ENCODE measurements around the gene SPOCK1.
"Not testable (repeated sequence)": the region's sequence is repeated elsewhere in the genome, so short reads cannot be mapped to it uniquely, and the experiment has no call there.

Gene SPOCK1

DNA sequence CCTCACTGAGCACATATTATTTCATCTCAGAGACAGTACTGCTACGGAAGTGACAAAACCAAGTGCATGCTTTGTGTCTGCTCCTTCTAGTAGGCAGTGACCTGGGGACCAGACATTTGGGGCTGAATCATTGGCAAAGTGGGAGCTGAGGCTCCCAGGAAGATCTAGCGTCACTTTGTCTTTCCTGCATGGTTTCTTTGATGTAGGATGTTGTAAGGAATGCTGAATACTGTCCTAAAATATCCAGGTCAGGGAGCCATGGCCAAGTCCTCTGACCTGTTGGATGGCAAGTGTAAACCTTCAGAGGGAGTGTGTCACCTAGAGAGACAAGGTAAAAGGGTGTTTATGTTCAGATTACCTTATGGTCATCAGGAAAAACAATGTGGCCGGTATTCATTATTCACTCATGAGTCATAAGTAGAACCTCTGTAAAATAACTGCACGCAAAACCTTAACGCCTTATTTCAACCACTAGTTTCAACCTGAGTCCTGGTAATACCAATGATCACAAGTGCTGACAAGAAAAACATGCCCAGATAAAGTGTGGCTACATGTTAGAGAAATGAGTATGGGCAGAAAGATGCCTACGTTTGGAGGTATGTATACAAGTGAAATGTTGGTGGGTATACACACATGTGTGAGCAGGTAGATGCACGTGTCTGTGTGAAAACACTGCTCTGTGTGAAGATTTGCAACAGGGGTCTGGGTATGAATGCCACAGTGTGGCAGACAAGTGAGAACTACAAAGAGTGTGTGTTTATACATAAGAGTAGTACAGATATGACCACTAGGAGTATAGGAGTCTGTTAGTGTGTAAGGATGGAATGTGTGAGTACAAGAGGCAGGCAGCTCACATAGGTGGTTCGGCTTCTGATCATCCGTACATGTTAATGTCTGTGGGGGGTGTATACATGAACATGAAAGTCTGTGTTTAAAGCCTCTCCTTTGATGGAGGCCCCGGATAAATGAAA is 263.9 kb downstream of the SPOCK1 start:
- TF ChIP-seq, protein P1, sequence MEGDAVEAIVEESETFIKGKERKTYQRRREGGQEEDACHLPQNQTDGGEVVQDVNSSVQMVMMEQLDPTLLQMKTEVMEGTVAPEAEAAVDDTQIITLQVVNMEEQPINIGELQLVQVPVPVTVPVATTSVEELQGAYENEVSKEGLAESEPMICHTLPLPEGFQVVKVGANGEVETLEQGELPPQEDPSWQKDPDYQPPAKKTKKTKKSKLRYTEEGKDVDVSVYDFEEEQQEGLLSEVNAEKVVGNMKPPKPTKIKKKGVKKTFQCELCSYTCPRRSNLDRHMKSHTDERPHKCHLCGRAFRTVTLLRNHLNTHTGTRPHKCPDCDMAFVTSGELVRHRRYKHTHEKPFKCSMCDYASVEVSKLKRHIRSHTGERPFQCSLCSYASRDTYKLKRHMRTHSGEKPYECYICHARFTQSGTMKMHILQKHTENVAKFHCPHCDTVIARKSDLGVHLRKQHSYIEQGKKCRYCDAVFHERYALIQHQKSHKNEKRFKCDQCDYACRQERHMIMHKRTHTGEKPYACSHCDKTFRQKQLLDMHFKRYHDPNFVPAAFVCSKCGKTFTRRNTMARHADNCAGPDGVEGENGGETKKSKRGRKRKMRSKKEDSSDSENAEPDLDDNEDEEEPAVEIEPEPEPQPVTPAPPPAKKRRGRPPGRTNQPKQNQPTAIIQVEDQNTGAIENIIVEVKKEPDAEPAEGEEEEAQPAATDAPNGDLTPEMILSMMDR (conservative IDR thresholded peaks at IDR 0.05; ENCODE audit: low read depth, low read length): no peak
- DNase-seq (ENCODE audit: low read depth): no peak
- H3K4me3 ChIP-seq (ENCODE audit: low read length): no peak overlapping the region

DNA sequence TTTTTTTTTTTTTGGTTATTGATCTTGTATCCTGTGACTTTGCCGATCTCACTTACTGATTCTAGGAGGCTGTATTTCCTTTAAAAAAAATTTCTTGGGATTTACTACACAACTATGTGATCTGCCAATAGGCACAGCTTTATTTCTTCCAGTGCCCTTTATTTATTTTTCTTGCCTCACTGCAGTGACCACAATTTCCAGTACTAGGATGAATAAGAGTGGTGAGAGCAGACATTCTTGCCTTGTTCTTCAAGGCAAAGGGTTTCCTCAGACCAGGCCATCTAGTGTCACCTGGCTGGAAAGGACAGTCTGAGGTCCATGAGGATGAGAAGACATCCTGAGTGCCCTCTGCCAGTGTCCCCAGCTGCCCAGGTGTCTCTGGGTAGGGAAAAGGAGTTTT is 265.4 kb downstream of the SPOCK1 start:
- TF ChIP-seq, protein P1 (conservative IDR thresholded peaks at IDR 0.05; ENCODE audit: low read depth, low read length): no peak
- DNase-seq (ENCODE audit: low read depth): no peak
- no peak overlapping the region for H3K4me3 ChIP-seq (ENCODE audit: low read length)

DNA sequence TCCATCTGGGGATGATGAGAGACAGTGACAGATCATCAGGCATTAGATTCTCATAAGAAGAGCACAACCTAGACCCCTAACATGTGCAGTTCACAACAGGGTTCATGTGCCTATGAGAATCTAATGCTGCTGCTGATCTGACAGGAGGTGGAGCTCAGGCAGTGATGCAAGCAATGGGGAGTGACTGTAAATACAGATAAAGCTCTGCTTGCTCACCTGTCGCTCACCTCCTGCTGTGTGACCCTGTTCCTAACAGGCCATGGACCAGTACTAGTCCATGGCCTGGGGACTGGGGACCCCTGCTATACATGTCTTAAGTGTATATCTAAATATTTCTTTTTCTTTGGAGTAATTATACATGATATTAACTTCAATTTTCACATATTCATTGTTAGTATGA is 265.8 kb downstream of the SPOCK1 start:
- DNase-seq (ENCODE audit: low read depth); H3K4me3 ChIP-seq (ENCODE audit: low read length): not testable (repeated sequence)

DNA sequence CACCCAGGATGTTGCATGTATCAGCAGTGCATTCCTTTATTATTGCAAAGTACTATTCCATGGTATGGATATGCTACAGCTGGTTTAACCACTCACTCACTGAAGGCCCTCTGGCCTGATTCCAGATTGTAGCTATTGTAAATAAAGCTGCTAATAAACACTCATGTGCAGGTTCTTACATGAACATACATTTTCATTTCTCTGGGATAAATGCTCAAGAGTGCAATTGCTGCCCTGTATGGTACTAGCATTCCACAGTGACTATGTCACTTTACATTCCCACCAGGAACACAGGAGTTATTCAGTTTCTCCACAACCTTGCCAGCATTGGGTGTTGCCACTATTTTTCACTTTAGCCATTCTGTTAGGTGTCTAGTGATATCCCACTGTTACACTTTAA is 267.6 kb downstream of the SPOCK1 start:
- TF ChIP-seq, protein P1 (conservative IDR thresholded peaks at IDR 0.05; ENCODE audit: low read depth, low read length): no peak

DNA sequence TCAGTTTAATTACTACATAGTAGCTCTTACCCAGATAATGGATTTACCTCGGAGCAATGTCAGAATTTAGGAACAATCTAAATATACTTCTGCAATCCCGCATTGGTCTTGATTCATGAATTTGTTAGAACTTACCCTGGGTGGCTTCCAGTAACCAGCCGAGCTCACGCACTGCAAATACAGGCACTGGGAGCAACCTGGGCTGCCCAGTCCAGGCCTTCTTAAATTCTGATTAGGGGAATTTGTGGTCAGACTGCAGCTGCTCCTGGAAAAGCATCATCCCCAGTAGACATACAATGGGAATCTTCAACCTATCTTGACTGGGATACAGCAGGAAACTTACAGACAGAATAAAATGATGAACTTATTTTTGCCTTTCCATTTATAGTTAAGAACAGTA is 270.3 kb downstream of the SPOCK1 start:
- H3K4me3 ChIP-seq (ENCODE audit: low read length): no peak overlapping the region
- TF ChIP-seq, protein P1 (conservative IDR thresholded peaks at IDR 0.05; ENCODE audit: low read depth, low read length): no peak
- DNase-seq (ENCODE audit: low read depth): no peak

More for the DNA sequence above, 267.6 kb downstream of the SPOCK1 start:
- DNase-seq (ENCODE audit: low read depth): no peak
- no peak overlapping the region for H3K4me3 ChIP-seq (ENCODE audit: low read length)

DNA sequence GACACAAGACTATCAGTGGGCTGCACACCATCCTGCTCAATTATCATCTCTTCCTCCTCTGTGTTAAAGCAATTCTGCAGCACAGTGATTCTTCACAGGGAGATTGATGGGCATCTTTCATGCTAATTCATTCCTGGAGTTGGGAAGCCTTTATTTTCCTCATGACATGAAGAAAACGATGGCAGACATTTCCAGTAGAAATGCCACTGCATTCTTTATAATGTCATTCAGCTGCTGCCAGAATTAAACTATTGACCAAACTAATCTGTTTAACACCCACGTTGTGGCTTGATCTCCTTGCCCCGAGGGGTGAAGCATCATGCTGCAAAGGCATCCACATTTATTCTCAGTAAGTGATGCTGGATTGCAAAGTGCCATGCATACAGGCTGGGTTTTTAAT is 273.0 kb downstream of the SPOCK1 start:
- no peak for DNase-seq (ENCODE audit: low read depth)
- H3K4me3 ChIP-seq (ENCODE audit: low read length): no peak overlapping the region
- TF ChIP-seq, protein P1 (conservative IDR thresholded peaks at IDR 0.05; ENCODE audit: low read depth, low read length): no peak

DNA sequence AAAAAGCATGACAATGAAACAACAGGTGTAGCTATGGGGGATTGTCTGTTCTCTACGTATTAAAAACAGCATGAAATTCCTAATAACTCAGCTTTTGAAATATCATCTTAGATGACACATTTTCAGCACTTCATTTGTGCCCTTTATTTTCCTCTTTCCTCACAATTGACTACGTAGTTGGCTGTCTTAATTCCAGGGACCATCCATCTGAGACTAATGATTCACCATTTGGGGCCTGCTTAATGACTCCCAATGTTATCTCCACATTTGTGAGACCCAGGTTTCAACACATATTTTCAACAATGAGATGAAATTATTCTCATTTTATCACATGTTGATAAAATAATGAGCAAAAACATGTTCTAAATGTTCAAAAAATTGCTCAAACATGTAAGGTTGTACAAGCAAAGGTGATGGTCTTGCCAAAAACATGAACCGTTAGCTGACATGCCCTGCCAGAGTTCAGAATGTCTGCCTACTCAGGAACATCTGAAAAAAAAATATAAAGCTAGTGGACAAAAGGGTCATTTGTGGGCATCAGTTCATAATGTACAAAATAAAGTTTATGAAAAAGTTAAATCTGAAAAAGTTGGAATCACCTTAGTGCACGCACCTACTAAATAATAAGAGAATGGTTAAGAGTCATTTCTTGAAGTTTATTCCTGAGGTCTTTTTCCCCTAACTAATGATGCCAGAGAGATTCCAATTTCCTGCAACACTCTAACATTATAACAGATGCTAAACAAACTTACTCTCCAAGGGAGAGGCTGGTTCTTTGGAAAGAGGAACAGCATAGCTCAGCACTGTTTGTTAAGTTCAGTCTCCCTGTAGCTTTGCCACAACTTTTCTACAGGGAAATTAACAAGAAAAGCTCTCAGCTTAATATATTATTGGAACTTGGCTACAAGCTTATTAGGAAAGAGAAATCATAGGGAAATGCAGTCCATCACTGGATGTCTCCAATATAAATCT is 275.5 kb downstream of the SPOCK1 start:
- H3K4me3 ChIP-seq (ENCODE audit: low read length): no peak overlapping the region
- TF ChIP-seq, protein P1 (conservative IDR thresholded peaks at IDR 0.05; ENCODE audit: low read depth, low read length): no peak
- no peak for DNase-seq (ENCODE audit: low read depth)
